Lower lobe of right lung (tissue), 2 donors: Measurements from ENCODE around the gene PDE4B. TPM values are rescaled to one million over a fixed set of nuclear protein-coding genes. Genes with fewer than 3 reads are reported as not detected.

ENCODE experiments used
- ATAC-seq, 2 donors: fragments of 200-7000 bp; cut with Tn5 transposase; one replicate each; pipeline ENCODE4 v1.9.1; 2020 to 2022; ENCODE audit warnings: mild to moderate bottlenecking in 2 of 2, moderate library complexity in 2 of 2
- DNase-seq: peaks from one replicate; pipeline ENCODE4 v3.0.0-alpha.2; 2020
- H3K27ac ChIP-seq: fragments of 200-600 bp; one replicate; pipeline ENCODE4 v1.8.0; 2022
- H3K27me3 ChIP-seq: fragments of 200-600 bp; one replicate; pipeline ENCODE4 v1.8.0; 2022; ENCODE audit warnings: low read depth
- H3K36me3 ChIP-seq: fragments of 200-600 bp; one replicate; pipeline ENCODE4 v1.8.0; 2022; ENCODE audit warnings: mild to moderate bottlenecking
- H3K4me1 ChIP-seq: fragments of 200-600 bp; one replicate; pipeline ENCODE4 v1.8.0; 2022
- H3K4me3 ChIP-seq: fragments of 200-600 bp; one replicate; pipeline ENCODE4 v1.8.0; 2022; ENCODE audit warnings: mild to moderate bottlenecking
- H3K9me3 ChIP-seq: fragments of 200-600 bp; one replicate; pipeline ENCODE4 v1.8.0; 2022
- CTCF ChIP-seq: fragments of 200-600 bp; IDR thresholded peaks from one replicate; pipeline ENCODE4 v1.8.0; 2022; ENCODE audit warnings: antibody characterized with exemption, mild to moderate bottlenecking
- intact Hi-C: fragments of 100-400 bp; cut with DNase I; formaldehyde crosslinking; loops from one replicate; pipeline ENCODE4 v1.11.0; 2022
- total RNA-seq: library from RNA; stranded (reverse); fragmentation: NEBNext Ultra II Directional; extraction: Animal tissue kit (Norgen Biotek cat#: 25700); gene quantifications from one replicate; pipeline ENCODE4 v1.2.1, GENCODE V29; 2021
- donor health status: DM: no; HTN: yes; CAD: no; lungs with severe emphysema.

PDE4B gene
- total RNA-seq, 1 donor from 2014 or later: 26.9 TPM

- DNase-seq (no peak), ATAC-seq (no peak)
- no peaks in the 10 kb centered on the region for H3K36me3 ChIP-seq
- no peaks in the 10 kb centered on the region for H3K27me3 ChIP-seq
- no peaks in the 10 kb centered on the region for H3K4me1 ChIP-seq
- H3K9me3 ChIP-seq: no peaks in the 10 kb centered on the region
- no peak overlapping the region for H3K4me3 ChIP-seq
- intact Hi-C loops: no loop called here
- no peak for TF ChIP-seq CTCF
- H3K27ac ChIP-seq: no peak overlapping the region
Measured at GRCh38 chr1:66217561-66217960, 424.9 kb downstream of the PDE4B start.

- H3K4me3 ChIP-seq: no peak overlapping the region
- no peaks in the 10 kb centered on the region for H3K36me3 ChIP-seq
- intact Hi-C loops: no loop called here
- DNase-seq: no peak
- ATAC-seq: no peak
- H3K4me1 ChIP-seq: no peaks in the 10 kb centered on the region
- H3K27ac ChIP-seq: no peak overlapping the region
- H3K27me3 ChIP-seq: no peaks in the 10 kb centered on the region
- H3K9me3 ChIP-seq: no peaks in the 10 kb centered on the region
- TF ChIP-seq CTCF: no peak
Measured at GRCh38 chr1:66220477-66220876, 427.8 kb downstream of the PDE4B start.

- H3K9me3 ChIP-seq: no peaks in the 10 kb centered on the region
- TF ChIP-seq CTCF: no peak
- DNase-seq (no peak), ATAC-seq (no peak)
- H3K27ac ChIP-seq: no peak overlapping the region
- no peaks in the 10 kb centered on the region for H3K27me3 ChIP-seq
- H3K4me1 ChIP-seq: no peaks in the 10 kb centered on the region
- H3K36me3 ChIP-seq: no peaks in the 10 kb centered on the region
- intact Hi-C loops: no loop called here
- no peak overlapping the region for H3K4me3 ChIP-seq
Measured at GRCh38 chr1:66223681-66224080, 431.0 kb downstream of the PDE4B start.

- no peak overlapping the region for H3K4me3 ChIP-seq
- no peaks in the 10 kb centered on the region for H3K36me3 ChIP-seq
- intact Hi-C loops: no loop called here
- H3K27ac ChIP-seq: no peak overlapping the region
- ATAC-seq (no peak), DNase-seq (no peak)
- no peak for TF ChIP-seq CTCF
- H3K4me1 ChIP-seq: no peaks in the 10 kb centered on the region
- H3K9me3 ChIP-seq: no peaks in the 10 kb centered on the region
- H3K27me3 ChIP-seq: no peaks in the 10 kb centered on the region
Measured at GRCh38 chr1:66226985-66227384, 434.3 kb downstream of the PDE4B start.

GRCh38 chr1:66227966-66228365, 435.3 kb downstream of the PDE4B start:
- TF ChIP-seq CTCF: no peak
- Histone ChIP-seq H3K36me3 (no peaks in the 10 kb centered on the region), H3K27ac (no peak overlapping the region), H3K4me1 (no peaks in the 10 kb centered on the region), H3K4me3 (no peak overlapping the region), H3K27me3 (no peaks in the 10 kb centered on the region), H3K9me3 (no peaks in the 10 kb centered on the region)
- intact Hi-C loops: no loop called here
- no peak for ATAC-seq
- DNase-seq: no peak

- no peaks in the 10 kb centered on the region for H3K4me1 ChIP-seq
- ATAC-seq (no peak), DNase-seq (no peak)
- no peak for TF ChIP-seq CTCF
- no peak overlapping the region for H3K4me3 ChIP-seq
- no peaks in the 10 kb centered on the region for H3K27me3 ChIP-seq
- no peaks in the 10 kb centered on the region for H3K36me3 ChIP-seq
- H3K9me3 ChIP-seq: no peaks in the 10 kb centered on the region
- no peak overlapping the region for H3K27ac ChIP-seq
- intact Hi-C loops: no loop called here
Measured at GRCh38 chr1:66231217-66231616, 438.5 kb downstream of the PDE4B start.
